ENCODE measurements around the gene ZRANB2. TPM values are rescaled to one million over a fixed set of nuclear protein-coding genes. Genes with fewer than 3 reads are reported as not detected.

Gene ZRANB2
- total and polyA plus RNA-seq, 2 of the 4 experiments (the other 2 are of a cell fraction) = 23.7 to 67.2 TPM

- no peak overlapping the region for H2AK9ac ChIP-seq (replicated peaks; ENCODE audit: low read depth, low read length, poor library complexity)
- H4K8ac ChIP-seq (ENCODE audit: low read depth in 2 of 2, low read length in 2 of 2) = no peak overlapping the region; a peak in 1 of 4 replicates
- H3K9ac ChIP-seq (ENCODE audit: low read depth, low read length) = no peak overlapping the region
- no peak overlapping the region for H2AK5ac ChIP-seq (ENCODE audit: low read depth, low read length)
- H4K91ac ChIP-seq (ENCODE audit: insufficient read depth, low read depth, low read length) = no peak overlapping the region; the same call in 1 of the 2 replicates
- no peak overlapping the region for H3K4me3 ChIP-seq (ENCODE audit: insufficient read depth, low read depth, low read length)
- CTCF ChIA-PET = no interaction called here
- H3K4ac ChIP-seq (ENCODE audit: low read depth, low read length) = peak overlapping the region; percentile 47; the same call in 1 of the 2 replicates
- BruUV-seq (replicated peaks) = no TSS peak
- no peak for ATAC-seq (ENCODE audit: low read depth)
- H3K18ac ChIP-seq (ENCODE audit: low read depth, low read length) = no peak overlapping the region; the same call in 1 of the 2 replicates
- H3K9me3 ChIP-seq (ENCODE audit: control insufficient read depth, insufficient read depth, low read length) = no peaks in the 10 kb centered on the region
- dilution Hi-C loops (cut with HindIII; ENCODE audit: low sequenced_read_pairs, unreplicated experiment) = no loop called here
- no peak overlapping the region; the same call in 1 of the 2 replicates for H4K5ac ChIP-seq (ENCODE audit: low read depth, low read length)
- peak overlapping the region; percentile 61; the same call in 2 of the 3 replicates for H2BK15ac ChIP-seq (ENCODE audit: low read depth, low read length)
- no peaks in the 10 kb centered on the region for H3K27me3 ChIP-seq (ENCODE audit: control insufficient read depth, insufficient read depth, low read length)
- H4K20me1 ChIP-seq (ENCODE audit: insufficient read depth, low read length) = no peaks in the 10 kb centered on the region
- H3K4me2 ChIP-seq (ENCODE audit: low read depth, low read length) = no peak overlapping the region
- H2BK20ac ChIP-seq (ENCODE audit: low read depth, low read length) = peak overlapping the region; percentile 80; the same call in 1 of the 2 replicates
- no peak overlapping the region for H2AFZ ChIP-seq (replicated peaks; ENCODE audit: low read length, poor library complexity)
- DNase-seq = no peak
- H3K9me1 ChIP-seq (ENCODE audit: insufficient read depth, low read length) = peaks cover 3% of the 10 kb centered on the region
- no peak overlapping the region for H3K23ac ChIP-seq (ENCODE audit: low read depth, low read length)
- no peaks in the 10 kb centered on the region for H3K79me1 ChIP-seq (ENCODE audit: low read depth in 1 of 2, low read length in 2 of 2)
- peaks cover 8% of the 10 kb centered on the region for H3K4me1 ChIP-seq (ENCODE audit: control insufficient read depth, insufficient read depth, low read length)
- intact Hi-C loops (cut with micrococcal nuclease) = no loop called here
- in situ Hi-C loops (cut with MboI; ENCODE audit: low sequenced_read_pairs) = loop anchor here (25.0 kb wide), 2 partner anchors 950 to 1175 kb away; no protein-coding TSS in a partner anchor
- POLR2A ChIA-PET (ENCODE audit: unreplicated experiment) = no interaction called here
- H2BK5ac ChIP-seq (ENCODE audit: low read depth, low read length, poor library complexity, severe bottlenecking) = no peak overlapping the region
- no peaks in the 10 kb centered on the region for H3K36me3 ChIP-seq (ENCODE audit: control insufficient read depth, insufficient read depth, low read length)
- 0 out of 2 replicates have a peak overlapping the region, but pooled peaks have one; percentile 19 for H3K14ac ChIP-seq (replicated peaks; ENCODE audit: low read depth, low read length)
- TF ChIP-seq NFE2L2 (IDR thresholded peaks at IDR 0.05; ENCODE audit: low read depth, low read length) (no peak), CHD1 (IDR thresholded peaks at IDR 0.05; ENCODE audit: low read depth, low read length) (no peak), CEBPB (IDR thresholded peaks at IDR 0.05; ENCODE audit: low read depth, low read length) (no peak), USF2 (IDR thresholded peaks at IDR 0.05; ENCODE audit: low read depth, low read length) (no peak), POLR2A (IDR thresholded peaks at IDR 0.05; ENCODE audit: low read depth, low read length) (no peak), ELK1 (IDR thresholded peaks at IDR 0.05; ENCODE audit: borderline replicate concordance, low read depth, low read length) (no peak), RCOR1 (IDR thresholded peaks at IDR 0.05; ENCODE audit: insufficient replicate concordance, low read length) (no peak), FOS (IDR thresholded peaks at IDR 0.05; ENCODE audit: low read depth, low read length) (no peak), RAD21 (IDR thresholded peaks at IDR 0.05; ENCODE audit: low read length) (no peak), MAZ (IDR thresholded peaks at IDR 0.05; ENCODE audit: borderline replicate concordance, low read depth, low read length) (no peak), SMC3 (IDR thresholded peaks at IDR 0.05; ENCODE audit: low read depth, low read length) (no peak), RFX5 (IDR thresholded peaks at IDR 0.05; ENCODE audit: low read depth, low read length) (no peak), MAFK (IDR thresholded peaks at IDR 0.05; ENCODE audit: low read depth, low read length) (no peak), BHLHE40 (IDR thresholded peaks at IDR 0.05; ENCODE audit: low read depth, low read length) (no peak), MXI1 (IDR thresholded peaks at IDR 0.05; ENCODE audit: borderline replicate concordance, low read depth, low read length) (no peak), CTCF (conservative IDR thresholded peaks at IDR 0.05; ENCODE audit: low read depth, low read length) (no peak)
- H3K56ac ChIP-seq (ENCODE audit: extremely low read depth, insufficient read depth, low read length) = no peak overlapping the region
- H3K27ac ChIP-seq (ENCODE audit: insufficient read depth, low read length) = no peak overlapping the region
- peak overlapping the region; percentile 37; the same call in 1 of the 2 replicates for H2BK120ac ChIP-seq (ENCODE audit: low read depth, low read length)
Measured at GRCh38 chr1:71087060-71087459, 6.2 kb upstream of the ZRANB2 start.
